Measurements from ENCODE around the gene RIMS1.

RIMS1 gene

GRCh38 chr6:72037006-72037405 lies 150.7 kb downstream of the RIMS1 start:
- no peak for DNase-seq (ENCODE audit: low spot score)
- no peak overlapping the region for H3K27ac ChIP-seq
- no peak for TF ChIP-seq CTCF (conservative IDR thresholded peaks at IDR 0.05; ENCODE audit: low read depth)
- ChIA-PET CTCF (interaction anchor here (0.5 kb wide), 1 partner anchor 500 kb away, joined by 3 read pairs; no protein-coding TSS in a partner anchor), POLR2A (ENCODE audit: low non-redundant PET) (no interaction called here)

- no peak for DNase-seq (ENCODE audit: low spot score)
- TF ChIP-seq CTCF (conservative IDR thresholded peaks at IDR 0.05; ENCODE audit: low read depth) = no peak
- ChIA-PET CTCF (no interaction called here), POLR2A (ENCODE audit: low non-redundant PET) (no interaction called here)
- H3K27ac ChIP-seq = no peak overlapping the region
Measured at GRCh38 chr6:72040111-72040510, 153.8 kb downstream of the RIMS1 start.

- ChIA-PET POLR2A (ENCODE audit: low non-redundant PET) (no interaction called here), CTCF (interaction anchor here (0.6 kb wide), 1 partner anchor 176 kb away, joined by 4 read pairs; no protein-coding TSS in a partner anchor)
- DNase-seq (ENCODE audit: low spot score) = no peak
- TF ChIP-seq CTCF (conservative IDR thresholded peaks at IDR 0.05; ENCODE audit: low read depth) = no peak
- H3K27ac ChIP-seq = no peak overlapping the region
Measured at GRCh38 chr6:72042088-72042487, 155.7 kb downstream of the RIMS1 start.

- ChIA-PET POLR2A (ENCODE audit: low non-redundant PET) (no interaction called here), CTCF (no interaction called here)
- no peak for DNase-seq (ENCODE audit: low spot score)
- H3K27ac ChIP-seq = no peak overlapping the region
- no peak for TF ChIP-seq CTCF (conservative IDR thresholded peaks at IDR 0.05; ENCODE audit: low read depth)
Measured at GRCh38 chr6:72048080-72048479, 161.7 kb downstream of the RIMS1 start.

GRCh38 chr6:72049376-72049775 lies 163.0 kb downstream of the RIMS1 start:
- H3K27ac ChIP-seq = no peak overlapping the region
- no peak for TF ChIP-seq CTCF (conservative IDR thresholded peaks at IDR 0.05; ENCODE audit: low read depth)
- POLR2A ChIA-PET (ENCODE audit: low non-redundant PET) = no interaction called here
- CTCF ChIA-PET = interaction anchor here (0.6 kb wide), 1 partner anchor 39 kb away, joined by 3 read pairs; no protein-coding TSS in a partner anchor
- no peak for DNase-seq (ENCODE audit: low spot score)

GRCh38 chr6:72061286-72061685 lies 174.9 kb downstream of the RIMS1 start:
- ChIA-PET POLR2A (ENCODE audit: low non-redundant PET) (no interaction called here), CTCF (no interaction called here)
- DNase-seq (ENCODE audit: low spot score) = no peak
- no peak overlapping the region for H3K27ac ChIP-seq
- no peak for TF ChIP-seq CTCF (conservative IDR thresholded peaks at IDR 0.05; ENCODE audit: low read depth)

Data from RWPE1 (cell line).